D341Med (cell line): ENCODE measurements around the gene IBTK.
"Not testable (repeated sequence)": the region's sequence is repeated elsewhere in the genome, so short reads cannot be mapped to it uniquely, and the experiment has no call there.

Source experiments
- DNase-seq: peaks from one replicate; pipeline ENCODE4 v3.0.0; 2012; ENCODE audit warnings: low spot score

IBTK gene, protein sequence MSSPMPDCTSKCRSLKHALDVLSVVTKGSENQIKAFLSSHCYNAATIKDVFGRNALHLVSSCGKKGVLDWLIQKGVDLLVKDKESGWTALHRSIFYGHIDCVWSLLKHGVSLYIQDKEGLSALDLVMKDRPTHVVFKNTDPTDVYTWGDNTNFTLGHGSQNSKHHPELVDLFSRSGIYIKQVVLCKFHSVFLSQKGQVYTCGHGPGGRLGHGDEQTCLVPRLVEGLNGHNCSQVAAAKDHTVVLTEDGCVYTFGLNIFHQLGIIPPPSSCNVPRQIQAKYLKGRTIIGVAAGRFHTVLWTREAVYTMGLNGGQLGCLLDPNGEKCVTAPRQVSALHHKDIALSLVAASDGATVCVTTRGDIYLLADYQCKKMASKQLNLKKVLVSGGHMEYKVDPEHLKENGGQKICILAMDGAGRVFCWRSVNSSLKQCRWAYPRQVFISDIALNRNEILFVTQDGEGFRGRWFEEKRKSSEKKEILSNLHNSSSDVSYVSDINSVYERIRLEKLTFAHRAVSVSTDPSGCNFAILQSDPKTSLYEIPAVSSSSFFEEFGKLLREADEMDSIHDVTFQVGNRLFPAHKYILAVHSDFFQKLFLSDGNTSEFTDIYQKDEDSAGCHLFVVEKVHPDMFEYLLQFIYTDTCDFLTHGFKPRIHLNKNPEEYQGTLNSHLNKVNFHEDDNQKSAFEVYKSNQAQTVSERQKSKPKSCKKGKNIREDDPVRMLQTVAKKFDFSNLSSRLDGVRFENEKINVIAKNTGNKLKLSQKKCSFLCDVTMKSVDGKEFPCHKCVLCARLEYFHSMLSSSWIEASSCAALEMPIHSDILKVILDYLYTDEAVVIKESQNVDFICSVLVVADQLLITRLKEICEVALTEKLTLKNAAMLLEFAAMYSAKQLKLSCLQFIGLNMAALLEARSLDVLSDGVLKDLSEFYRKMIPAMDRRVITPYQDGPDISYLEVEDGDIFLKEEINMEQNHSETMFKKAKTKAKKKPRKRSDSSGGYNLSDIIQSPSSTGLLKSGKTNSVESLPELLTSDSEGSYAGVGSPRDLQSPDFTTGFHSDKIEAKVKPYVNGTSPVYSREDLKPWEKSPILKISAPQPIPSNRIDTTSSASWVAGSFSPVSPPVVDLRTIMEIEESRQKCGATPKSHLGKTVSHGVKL (N-terminal part only)

DNA sequence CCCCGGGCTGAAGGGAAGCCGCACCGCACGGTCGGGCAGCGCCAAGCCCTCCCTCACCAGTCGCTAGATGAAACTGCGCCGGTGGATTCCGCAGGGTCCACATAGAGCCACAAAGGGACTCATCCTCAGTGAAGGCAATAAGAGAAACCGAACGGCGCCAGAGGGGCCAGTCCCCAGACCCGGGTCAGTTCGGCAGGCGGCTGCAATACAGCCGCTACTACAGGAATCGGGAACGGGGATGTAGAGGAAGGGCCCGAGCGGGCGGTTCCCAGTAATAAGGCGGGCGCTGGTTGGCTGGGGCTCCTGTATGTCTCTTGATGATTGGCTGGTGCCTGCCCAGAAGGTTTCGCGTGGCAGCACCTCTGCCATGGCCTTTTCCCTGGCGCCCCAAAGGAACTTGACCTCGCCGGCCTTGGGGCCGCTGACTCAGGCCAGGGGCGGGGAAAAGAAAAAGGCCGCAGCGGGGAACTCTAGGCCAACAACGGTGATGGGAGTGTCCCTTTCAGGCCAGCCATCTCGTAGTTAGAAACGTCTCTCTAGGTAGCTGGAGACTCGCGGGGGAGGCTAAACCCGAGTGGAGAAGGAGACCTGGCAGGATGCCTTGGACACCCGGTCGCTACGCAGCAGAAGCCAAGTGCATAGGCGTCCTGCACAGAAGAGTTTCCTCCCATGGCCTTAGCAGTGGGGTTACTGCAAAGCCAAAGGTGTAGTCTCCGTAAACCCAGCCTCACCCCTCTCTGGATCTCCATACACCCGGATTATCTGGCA, at the start of gene IBTK:
Gene IBTK (minus strand): TSS at position 240 of the 768 bp plus-strand sequence. CDS start 7,258 bp downstream, outside the sequence.
- peak; percentile 96 for DNase-seq

DNA sequence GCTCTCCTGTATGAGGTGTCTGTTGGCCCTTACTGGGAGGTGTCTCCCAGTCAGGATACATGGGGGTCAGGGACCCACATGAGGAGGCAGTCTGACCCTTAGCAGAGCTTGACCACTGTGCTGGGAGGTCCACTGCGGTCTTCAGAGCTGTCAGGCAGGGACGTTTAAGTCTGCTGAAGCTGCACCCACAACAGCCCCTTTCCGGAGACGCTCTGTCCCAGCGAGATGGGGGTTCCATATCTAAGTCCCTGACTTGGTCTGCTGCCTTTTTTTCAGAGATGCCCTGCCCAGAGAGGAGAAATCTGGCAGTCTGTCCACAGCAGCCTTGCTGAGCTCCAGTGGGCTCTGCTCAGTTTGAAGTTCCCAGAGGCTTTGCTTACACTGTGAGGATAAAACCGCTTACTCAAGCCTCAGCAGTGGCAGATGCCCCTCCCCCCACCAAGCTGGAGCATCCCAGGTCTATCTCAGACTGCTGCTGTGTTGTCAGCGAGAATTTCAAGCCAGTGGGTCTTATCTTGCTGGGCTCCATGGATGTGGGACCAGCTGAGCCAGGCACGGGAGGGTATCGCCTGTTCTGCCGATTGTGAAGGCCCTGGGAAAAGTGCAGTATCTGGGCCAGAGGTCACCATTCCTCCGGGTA, 36.3 kb upstream of the IBTK start:
- DNase-seq: no peak

DNA sequence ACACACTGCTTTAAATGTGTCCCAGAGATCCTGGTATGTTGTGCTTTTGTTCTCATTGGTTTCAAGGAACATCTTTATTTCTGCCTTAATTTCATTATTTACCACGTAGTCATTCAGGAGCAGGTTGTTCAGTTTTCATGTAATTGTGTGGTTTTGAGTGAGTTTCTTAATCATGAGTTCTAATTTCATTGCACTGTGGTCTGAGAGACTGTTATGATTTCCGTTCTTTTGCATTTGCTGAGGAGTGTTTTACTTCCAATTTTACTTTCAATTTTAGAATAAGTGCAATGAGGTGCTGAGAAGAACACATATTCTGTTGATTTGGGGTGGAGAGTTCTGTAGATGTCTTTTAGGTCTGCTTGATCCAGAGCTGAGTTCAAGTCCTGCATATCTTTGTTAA, 34.0 kb upstream of the IBTK start:
- DNase-seq: not testable (repeated sequence)

DNA sequence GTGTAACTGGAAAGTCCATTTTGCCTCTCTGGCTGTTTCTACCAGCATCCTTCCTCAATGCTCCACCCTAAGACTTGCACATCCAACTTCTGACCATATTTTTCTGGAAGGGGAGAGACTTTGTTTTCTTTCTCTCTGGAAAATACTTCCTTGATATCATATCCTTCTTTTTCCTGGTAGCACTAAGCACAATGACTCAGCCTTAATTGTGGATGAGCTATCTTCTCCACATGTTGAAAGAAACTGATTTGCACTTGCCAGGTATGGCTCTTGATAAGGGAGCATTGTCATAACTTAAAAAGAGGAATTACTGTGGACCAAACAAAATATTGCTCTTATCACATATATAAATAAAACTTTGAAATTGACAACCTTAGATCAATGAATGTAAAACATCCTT, 30.1 kb upstream of the IBTK start:
- DNase-seq: no peak

DNA sequence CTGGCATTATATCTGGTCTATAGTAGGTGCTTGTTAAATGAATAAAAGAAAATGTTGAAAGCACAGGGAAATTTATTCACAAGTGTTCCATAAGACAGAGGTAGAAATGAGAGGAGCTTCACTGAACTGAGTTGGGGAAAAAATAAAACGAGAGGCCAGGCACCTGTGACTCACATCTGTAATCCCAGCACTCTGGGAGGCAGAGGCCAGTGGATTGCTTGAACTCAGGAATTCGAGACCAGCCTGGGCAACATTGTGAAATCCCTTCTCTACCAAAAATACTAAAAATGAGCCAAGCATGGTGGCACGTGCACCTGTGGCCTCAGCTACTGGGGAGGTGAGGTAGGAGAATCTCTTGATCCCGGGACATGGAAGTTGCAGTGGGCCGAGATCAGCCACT, 28.1 kb upstream of the IBTK start:
- no peak for DNase-seq

DNA sequence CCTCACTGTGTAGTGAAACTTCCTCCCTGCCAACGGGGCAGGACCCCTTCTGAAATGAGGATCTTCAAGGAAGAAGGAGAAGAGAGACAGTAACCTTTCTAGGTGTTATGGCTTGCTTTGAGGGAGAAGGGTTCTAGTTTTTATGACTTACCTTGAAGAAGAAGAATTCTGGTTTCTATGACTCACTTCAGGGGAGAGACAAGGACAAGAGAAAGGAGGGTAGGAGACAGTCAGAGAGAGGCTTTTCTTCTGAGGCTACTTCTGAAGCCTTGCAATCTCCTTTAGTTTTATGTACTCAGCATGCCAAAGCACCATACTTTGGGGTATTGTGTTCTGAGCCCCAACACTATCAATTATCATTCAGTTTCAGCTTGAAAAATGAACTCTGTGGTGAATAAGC, 25.8 kb upstream of the IBTK start:
- DNase-seq: no peak

DNA sequence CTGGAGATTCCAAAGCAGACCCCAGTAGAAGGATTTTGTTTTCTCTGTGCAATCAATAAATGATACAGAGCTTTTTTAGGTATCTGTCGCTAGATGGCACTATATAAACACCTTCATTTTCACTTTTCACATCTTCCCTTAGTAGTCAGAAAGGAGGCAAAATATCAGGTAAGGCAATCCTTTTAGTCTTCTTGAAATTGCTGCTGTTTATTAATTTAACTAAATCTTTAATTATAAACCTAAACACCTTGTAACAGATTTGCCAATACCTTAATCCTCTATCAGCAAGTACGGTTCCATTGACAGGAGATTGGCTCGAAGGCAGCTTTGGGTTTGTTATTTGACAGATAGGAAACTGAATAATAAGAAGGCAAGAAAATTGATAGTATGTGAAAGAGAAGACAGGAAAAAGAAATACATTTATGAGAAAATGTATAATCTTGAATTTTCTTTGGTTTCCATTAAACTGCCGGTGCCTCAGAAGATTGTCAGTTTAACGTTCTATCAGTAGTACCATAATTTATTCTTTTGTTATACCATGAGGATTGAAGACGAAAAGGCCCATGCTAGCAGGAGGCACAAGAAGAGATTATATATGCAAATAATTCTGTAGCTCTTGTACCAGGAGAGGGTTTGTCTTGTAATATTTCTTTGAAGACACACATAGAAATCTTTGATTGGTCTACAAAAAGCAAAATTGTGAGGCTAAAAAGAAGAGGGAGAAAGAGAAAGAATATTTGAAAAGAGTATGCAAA, 23.5 kb upstream of the IBTK start:
- peak; percentile 45 for DNase-seq

DNA sequence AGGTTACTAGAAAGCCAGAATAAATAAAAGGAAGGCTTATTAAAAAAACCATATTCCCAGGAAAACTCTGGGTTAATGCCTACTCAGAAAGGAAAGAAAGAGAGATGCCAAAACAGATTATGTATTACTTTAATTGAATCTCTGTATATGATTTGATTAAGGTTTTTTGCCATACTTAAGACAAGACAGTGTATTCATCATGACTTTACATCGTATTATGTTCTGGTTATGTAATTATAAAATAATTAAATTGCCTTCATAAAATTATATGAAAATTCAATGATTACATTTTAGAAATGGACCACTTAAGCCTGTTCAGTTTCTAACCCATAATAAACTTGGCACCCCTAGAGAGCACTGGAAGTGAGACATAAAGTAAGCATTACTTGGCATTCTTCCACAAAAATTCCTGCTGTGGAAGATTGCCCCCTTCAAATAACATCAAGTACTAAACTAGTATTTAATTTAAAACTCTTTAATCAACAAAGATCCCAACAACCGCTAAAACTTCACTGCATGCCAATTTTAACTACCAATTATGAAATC, 20.8 kb upstream of the IBTK start:
- DNase-seq: no peak

DNA sequence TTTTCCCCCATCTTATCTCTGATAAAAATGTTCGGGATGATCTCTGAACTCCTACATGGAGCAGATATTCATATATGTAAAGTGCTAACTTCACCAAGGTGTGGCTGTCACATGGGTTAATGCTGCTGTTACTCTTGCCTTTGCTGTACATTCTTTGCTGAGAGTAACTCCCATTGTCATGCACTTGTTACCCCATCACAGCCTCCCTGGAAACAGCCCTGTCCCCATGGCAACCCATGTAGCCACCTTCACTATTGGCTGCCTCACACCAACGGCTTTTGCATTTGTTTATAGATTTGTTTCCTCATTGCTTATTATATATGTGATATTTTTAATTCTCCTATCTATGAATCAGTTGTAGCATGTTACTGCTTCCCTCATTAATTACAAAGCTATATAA, 17.3 kb upstream of the IBTK start:
- DNase-seq: no peak

DNA sequence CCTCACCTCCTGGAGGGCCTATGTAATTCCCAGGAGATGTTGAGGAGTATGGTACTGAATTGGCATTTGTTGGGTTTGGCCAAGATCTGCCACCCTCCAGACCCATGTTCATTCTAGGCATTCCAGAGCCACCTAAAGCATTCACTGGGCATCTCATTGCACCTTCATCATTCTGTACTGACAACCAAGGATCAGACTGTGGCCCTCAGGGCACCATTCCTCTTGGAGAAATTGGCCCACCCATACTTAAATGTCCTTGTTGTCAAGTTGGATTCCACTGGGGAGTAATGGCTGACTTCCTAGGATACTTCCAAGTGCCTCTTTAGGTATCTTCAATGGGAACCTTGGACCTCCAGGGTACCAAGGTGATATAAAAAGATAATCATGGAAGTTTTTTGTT, 16.8 kb upstream of the IBTK start:
- DNase-seq: no peak

DNA sequence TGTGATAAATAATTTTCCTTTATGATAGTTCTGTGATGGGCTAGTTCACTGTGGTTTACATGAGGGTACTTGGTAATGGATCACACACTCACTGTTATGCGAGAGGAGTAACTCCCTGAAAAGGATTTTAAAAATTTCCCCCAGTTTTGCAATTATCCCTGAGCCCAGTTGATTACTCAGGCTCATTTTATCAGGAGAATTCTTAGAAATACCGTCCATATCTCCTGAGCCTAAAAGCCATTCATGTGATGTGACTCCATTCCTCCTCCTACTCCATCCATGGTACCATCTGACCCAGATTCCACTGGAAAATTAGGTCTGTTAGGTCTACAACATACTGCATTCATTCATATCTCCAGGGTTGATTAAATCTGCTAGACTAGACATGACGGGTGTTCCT, 16.4 kb upstream of the IBTK start:
- DNase-seq: no peak

DNA sequence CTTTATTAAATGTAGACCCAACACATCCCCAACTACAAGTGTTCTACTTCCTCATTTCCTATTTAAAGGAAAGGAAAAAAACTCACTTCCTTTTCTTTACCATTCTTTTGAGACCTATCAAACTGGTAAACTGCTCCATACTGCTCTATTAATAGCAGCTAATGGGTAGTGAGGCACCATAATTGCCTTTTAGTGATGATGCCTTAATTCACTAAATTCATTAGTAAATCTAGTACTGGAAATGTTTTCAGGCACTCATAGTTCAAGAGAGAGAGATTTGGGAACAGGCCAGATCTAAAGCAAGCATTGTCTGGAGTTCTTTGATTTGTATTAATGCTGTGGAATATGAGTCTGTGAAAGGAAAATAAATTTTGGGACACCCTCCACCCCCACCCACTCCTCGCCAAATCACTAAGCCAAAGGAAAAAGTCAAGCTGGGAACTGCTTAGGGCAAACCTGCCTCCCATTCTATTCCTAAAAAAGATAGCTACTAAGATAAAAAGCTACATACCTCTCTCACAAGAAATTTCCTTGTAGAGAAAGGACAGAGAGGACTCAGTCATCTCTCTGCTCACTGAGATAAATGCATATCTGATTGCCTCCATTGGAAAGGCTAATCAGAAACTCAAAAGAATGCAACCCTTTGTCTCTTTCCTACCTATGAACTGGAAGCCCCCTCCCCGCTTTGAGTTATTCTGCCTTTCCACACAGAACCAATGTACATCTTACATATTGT, 13.6 kb upstream of the IBTK start:
- no peak for DNase-seq

DNA sequence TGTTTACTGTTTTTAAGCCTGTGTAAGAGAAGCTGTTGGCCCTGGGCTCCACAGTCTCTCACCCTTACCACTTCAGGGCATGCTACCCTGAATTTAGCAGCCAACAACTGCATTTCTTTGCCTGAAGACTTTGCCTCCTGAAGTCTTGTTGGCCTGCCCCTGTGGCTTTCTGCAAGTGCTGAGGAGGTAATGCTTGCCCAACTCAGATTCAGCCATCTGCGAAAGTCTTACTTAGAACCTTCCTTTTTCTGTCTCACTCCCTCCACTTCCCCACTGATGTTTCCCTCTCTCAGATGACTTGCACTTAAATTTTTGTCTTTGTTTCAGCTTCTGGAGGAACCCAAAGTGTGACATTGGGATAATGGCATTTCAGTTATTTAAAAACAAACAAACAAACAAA, 11.8 kb upstream of the IBTK start:
- DNase-seq: no peak

DNA sequence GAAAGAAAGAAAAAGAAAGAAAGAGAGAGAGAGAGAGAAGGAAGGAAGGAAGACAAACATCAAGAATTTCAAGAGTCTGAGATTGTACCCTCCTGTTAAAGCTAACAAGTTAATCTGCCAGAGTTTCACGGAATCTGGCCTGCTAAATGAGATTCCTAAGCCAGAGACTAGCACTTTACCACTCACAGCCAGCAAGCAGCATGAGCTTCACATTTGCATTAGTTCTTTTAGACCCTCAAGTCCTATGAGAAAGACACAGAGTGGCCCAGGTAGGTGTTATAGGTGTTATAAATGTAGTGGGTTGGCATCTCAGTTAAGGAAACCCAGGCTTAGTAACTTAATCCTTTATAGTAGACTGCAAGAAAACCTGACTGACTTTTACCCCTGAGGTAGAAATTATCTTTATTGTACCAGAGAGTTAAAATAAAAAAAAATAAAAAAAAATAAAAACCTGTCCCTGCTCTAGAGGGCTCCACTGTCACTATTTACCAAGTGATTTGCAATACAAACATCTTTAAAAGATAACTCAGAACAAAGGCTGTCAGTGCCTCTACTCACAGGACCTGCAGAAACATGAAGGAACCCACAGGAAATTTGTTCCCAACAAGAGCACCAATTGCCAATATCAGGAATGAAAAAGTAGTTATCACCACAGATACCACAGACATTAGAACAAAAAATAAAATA, 9.7 kb upstream of the IBTK start:
- DNase-seq: no peak

DNA sequence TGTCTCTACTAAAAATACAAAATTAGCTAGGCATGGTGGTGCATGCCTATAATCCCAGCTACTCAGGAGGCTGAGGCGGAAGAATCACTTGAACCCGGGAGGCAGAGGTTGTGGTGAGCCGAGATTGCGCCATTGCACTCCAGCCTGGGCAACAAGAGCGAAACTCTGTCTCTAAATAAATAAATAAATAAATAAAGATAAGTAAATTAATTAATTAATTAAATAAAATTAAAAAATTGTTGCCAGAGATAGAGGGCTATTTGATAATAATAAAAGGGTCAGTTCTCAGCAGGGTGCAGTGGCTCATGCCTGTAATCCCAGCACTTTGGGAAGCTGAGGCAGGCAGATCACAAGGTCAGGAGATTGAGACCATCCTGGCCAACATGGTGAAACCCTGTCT, 7.2 kb upstream of the IBTK start:
- not testable (repeated sequence) for DNase-seq

DNA sequence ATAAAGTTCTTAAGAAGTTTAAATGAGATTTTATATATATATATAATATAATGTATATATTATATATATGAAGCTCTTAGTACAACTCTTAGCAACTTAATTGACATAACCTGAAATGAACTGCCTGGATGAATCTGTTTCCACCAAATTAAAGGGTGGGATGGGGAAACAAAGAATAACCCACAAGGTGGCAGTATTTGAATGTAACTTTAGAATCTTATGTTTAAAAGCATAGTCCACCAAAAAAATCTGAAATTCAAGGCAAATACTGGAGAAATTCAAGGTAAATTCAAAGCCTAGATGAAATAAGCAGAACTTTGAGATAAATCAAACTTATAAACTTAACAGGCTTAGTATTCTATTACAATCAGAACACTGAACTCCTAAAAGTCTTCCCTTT, 4.4 kb upstream of the IBTK start:
- no peak for DNase-seq

DNA sequence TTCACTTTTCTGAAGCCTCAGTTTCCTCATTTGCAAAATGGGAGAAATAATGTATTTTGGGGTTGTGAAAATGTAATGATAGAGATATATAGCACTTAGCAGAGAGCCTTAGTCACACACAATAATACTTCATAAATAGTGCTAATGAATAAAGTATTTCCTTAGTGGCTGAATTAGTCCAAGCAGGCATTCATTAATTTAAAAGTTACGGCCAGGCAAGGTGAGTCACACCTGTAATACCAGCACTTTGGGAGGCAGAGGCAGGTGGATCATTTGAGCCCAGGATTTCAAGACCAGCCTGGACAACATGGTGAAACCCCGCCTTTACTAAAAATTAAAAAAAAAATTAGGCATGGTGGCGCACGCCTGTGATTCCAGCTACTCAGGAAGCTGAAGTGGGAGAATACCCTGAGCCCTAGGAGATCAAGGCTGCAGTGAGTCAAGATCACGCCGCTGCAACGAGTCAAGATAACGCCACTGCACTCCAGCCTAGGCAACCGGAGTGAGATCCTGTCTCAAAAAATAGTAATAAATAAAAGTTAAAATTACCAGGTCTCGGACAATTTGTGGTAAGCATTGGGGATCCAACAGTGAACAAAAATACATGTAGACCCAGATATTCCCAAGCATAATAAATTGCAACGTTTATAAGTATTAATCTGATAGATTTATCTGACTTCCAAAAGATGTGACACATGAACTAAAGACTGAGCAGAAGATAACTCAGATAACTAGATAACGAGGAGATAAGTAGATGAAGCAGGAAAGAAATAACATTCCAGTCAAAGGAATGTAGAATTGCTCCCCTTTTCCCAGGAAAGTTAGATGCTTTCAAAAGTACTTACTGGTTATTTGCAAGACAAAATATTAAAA, 2.1 kb upstream of the IBTK start:
- DNase-seq: no peak

DNA sequence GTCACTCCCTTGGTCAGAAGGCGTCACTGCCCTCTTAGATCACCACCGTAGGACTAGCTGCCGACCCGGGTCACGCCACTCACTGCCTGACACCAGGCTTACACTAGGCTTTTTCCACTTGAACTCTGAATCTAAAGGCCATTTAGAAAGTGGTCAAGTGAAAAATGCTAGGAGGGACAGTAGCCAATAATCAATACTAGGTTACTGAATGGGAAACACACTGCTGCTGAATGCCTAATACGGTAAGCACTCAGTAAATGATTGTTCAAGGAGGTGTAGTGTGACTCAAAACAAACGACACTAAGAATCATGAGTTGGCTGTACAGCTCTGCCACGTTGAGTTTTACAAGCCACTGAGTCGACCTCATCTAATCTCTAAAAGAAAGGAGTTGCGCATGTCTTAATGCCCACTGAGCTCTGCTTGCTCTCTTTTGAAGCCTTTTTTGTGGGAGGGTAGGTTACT, 760 bp upstream of the IBTK start:
- no peak for DNase-seq
